Transverse colon (tissue), 4 donors: ENCODE measurements around the gene PTPRF. TPM values are rescaled to one million over a fixed set of nuclear protein-coding genes. Genes with fewer than 3 reads are reported as not detected.

Experiments
- DNase-seq: peaks from one replicate; pipeline ENCODE4 v3.0.0-alpha.2; 2019
- H3K27ac ChIP-seq, 4 donors: fragments of 200-600 bp; sonication (generic); 2 replicates each; pipeline ENCODE4 v1.5.1; 2016 to 2018; ENCODE audit warnings: inconsistent platforms in 4 of 4
- H3K27me3 ChIP-seq: fragments of 200-600 bp; sonication (generic); 2 replicates; pipeline ENCODE4 v1.5.1; 2017; ENCODE audit warnings: inconsistent platforms
- H3K36me3 ChIP-seq, 4 donors: fragments of 200-600 bp; sonication (generic); 2 replicates each; pipeline ENCODE4 v1.5.1; 2017 to 2019; ENCODE audit warnings: inconsistent platforms in 4 of 4
- H3K4me1 ChIP-seq, 4 donors: fragments of 200-600 bp; sonication (generic); 2 replicates each; pipeline ENCODE4 v1.5.1; 2017 to 2020; ENCODE audit warnings: inconsistent platforms in 4 of 4
- H3K4me3 ChIP-seq, 4 donors: fragments of 200-600 bp; sonication (generic); 1 replicate in 1 of 4; 2 replicates in 3 of 4; pipeline versions ENCODE4 v1.5.1 to v1.6.1; 2017 to 2019; ENCODE audit warnings: inconsistent platforms in 4 of 4
- H3K9me3 ChIP-seq, 2 donors: fragments of 200-600 bp; sonication (generic); 2 replicates each; pipeline ENCODE4 v1.5.1; 2017 to 2019; ENCODE audit warnings: inconsistent platforms in 2 of 2
- EP300 ChIP-seq: sonication (generic); formaldehyde crosslinking; IDR thresholded peaks from one replicate; pipeline ENCODE4 v1.6.1; 2017; ENCODE audit warnings: antibody characterized with exemption, low read depth
- POLR2A ChIP-seq: fragments of 450-650 bp; IDR thresholded peaks from one replicate; pipeline ENCODE4 v1.6.1; 2016; ENCODE audit warnings: antibody characterized with exemption, mild to moderate bottlenecking, moderate library complexity
- POLR2AphosphoS5 ChIP-seq, 3 donors: sonication (generic); formaldehyde crosslinking; IDR thresholded peaks; one replicate each; pipeline ENCODE4 v1.6.1; 2016; ENCODE audit warnings: antibody characterized with exemption in 3 of 3
- WGBS, 2 donors: methylation state at CpG; one replicate each; pipeline ENCODE4 v1.1.5; 2018; ENCODE audit warnings: low coverage in 1 of 2; 5-methylcytosine and 5-hydroxymethylcytosine counted together
- in situ Hi-C, 4 donors: fragments of 200-750 bp; cut with MboI; loops; one replicate each; pipeline versions ENCODE4 v1.15.0 to v1.15.1; 2017; ENCODE audit warnings: low sequenced_read_pairs in 3 of 4, low pct_ligation_motif_present in 1 of 4, low pct_unique_long_range_greater_than_20kb in 1 of 4
- intact Hi-C: fragments of 100-400 bp; cut with DNase I; formaldehyde crosslinking; loops from one replicate; pipeline ENCODE4 v1.15.1; 2023; ENCODE audit warnings: low total_unique reads
- total RNA-seq, 4 donors: library from RNA; depleted of rRNA; stranded (reverse); fragments of >200 nt; gene quantifications; one replicate each; pipeline ENCODE4 v1.1.0, GENCODE V29; 2016
- TF ChIP-seq, protein P1 (sequence below), 5 experiments: fragments of 200-600 bp in 3 of 5; fragments of 450-650 bp in 2 of 5; sonication (generic) in 3 of 5; IDR thresholded peaks; 1 replicate in 2 of 5; 2 replicates in 3 of 5; pipeline ENCODE4 v1.5.1; 2016 to 2017; ENCODE audit warnings: antibody characterized with exemption in 5 of 5, inconsistent platforms in 3 of 5, mild to moderate bottlenecking in 2 of 5, moderate library complexity in 1 of 5

The PTPRF gene
- total RNA-seq, 4 donors from 2014 or later, result 278 to 549 (median 404) TPM

DNA sequence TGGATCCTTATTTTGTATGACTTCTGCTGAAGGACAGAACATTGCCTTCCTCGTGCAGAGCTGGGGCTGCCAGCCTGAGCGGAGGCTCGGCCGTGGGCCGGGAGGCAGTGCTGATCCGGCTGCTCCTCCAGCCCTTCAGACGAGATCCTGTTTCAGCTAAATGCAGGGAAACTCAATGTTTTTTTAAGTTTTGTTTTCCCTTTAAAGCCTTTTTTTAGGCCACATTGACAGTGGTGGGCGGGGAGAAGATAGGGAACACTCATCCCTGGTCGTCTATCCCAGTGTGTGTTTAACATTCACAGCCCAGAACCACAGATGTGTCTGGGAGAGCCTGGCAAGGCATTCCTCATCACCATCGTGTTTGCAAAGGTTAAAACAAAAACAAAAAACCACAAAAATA lies 91.8 kb downstream of the PTPRF start:
- no peaks in the 10 kb centered on the region for H3K4me1 ChIP-seq
- H3K4me3 ChIP-seq, result no peak overlapping the region
- H3K27ac ChIP-seq, result no peak overlapping the region
- intact Hi-C loops, result no loop called here
- 68 to 69% methylated on average over 10 of the region's 10 CpGs for WGBS, 2 donors
- peaks cover 0 to 29% (median 6%) of the 10 kb centered on the region in 4 donors for H3K36me3 ChIP-seq
- DNase-seq, result no peak
- in situ Hi-C loops, result no loop called here
- no peak for TF ChIP-seq EP300
- no peak for TF ChIP-seq POLR2AphosphoS5 (IDR thresholded peaks at IDR 0.05)
- TF ChIP-seq, protein P1, sequence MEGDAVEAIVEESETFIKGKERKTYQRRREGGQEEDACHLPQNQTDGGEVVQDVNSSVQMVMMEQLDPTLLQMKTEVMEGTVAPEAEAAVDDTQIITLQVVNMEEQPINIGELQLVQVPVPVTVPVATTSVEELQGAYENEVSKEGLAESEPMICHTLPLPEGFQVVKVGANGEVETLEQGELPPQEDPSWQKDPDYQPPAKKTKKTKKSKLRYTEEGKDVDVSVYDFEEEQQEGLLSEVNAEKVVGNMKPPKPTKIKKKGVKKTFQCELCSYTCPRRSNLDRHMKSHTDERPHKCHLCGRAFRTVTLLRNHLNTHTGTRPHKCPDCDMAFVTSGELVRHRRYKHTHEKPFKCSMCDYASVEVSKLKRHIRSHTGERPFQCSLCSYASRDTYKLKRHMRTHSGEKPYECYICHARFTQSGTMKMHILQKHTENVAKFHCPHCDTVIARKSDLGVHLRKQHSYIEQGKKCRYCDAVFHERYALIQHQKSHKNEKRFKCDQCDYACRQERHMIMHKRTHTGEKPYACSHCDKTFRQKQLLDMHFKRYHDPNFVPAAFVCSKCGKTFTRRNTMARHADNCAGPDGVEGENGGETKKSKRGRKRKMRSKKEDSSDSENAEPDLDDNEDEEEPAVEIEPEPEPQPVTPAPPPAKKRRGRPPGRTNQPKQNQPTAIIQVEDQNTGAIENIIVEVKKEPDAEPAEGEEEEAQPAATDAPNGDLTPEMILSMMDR (IDR thresholded peaks at IDR 0.05), result no peak
- TF ChIP-seq POLR2A, result no peak
- H3K9me3 ChIP-seq, result no peaks in the 10 kb centered on the region
- no peaks in the 10 kb centered on the region for H3K27me3 ChIP-seq

DNA sequence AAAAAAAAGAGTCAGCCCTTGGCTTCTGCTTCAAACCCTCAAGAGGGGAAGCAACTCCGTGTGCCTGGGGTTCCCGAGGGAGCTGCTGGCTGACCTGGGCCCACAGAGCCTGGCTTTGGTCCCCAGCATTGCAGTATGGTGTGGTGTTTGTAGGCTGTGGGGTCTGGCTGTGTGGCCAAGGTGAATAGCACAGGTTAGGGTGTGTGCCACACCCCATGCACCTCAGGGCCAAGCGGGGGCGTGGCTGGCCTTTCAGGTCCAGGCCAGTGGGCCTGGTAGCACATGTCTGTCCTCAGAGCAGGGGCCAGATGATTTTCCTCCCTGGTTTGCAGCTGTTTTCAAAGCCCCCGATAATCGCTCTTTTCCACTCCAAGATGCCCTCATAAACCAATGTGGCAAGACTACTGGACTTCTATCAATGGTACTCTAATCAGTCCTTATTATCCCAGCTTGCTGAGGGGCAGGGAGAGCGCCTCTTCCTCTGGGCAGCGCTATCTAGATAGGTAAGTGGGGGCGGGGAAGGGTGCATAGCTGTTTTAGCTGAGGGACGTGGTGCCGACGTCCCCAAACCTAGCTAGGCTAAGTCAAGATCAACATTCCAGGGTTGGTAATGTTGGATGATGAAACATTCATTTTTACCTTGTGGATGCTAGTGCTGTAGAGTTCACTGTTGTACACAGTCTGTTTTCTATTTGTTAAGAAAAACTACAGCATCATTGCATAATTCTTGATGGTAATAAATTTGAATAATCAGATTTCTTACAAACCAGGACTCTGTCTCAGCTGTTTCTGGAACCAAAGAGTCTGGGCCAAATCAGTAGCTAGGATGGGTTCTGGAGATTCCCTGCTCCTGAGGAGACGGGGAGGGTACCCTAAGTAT lies 92.5 kb downstream of the PTPRF start:
- in situ Hi-C loops (no loop called here), intact Hi-C loops (no loop called here)
- WGBS, 2 donors, result 85 to 89% methylated on average over 7 to 13 of the region's 13 CpGs
- no peaks in the 10 kb centered on the region for H3K9me3 ChIP-seq
- no peaks in the 10 kb centered on the region for H3K27me3 ChIP-seq
- no peak for DNase-seq
- H3K27ac ChIP-seq, result no peak overlapping the region
- no peak overlapping the region for H3K4me3 ChIP-seq
- H3K36me3 ChIP-seq, result peaks cover 0 to 24% (median 6%) of the 10 kb centered on the region in 4 donors
- TF ChIP-seq POLR2AphosphoS5 (IDR thresholded peaks at IDR 0.05), result no peak
- TF ChIP-seq POLR2A, result no peak
- TF ChIP-seq EP300, result no peak
- H3K4me1 ChIP-seq, result no peaks in the 10 kb centered on the region

DNA sequence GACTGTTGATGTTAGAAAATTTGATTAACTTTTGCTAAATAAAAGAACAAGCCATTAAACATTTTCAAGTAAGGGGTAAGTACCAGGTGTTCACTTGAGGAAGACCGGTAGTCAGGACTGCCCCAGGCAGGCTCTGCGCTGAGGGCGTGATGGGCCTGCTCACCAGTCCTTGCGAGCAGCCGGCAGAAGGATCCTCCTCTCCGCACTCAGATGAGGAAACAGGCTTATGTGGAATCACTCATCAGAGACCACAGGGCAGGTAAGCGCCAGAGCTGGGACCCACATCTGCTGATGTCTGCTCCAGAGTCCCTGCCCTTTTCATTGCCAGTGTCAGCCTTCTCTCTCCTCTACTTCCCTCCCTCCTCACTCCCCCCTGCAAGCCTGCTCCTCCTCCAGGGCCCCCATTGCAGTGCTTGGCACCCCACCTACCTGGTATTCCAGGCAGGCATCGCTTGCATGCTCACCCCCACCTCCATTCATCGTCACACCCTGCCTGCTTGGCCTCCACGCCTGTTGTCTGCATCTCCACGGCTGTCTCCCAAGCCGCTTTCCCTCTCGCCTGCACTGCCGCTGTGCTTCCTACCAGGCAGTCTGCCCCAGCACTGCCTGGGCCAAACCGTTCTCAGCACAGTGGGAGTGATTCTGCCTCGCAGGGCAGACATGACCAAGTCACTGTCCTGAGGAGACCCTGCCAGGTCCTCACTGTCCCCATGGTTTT lies 94.5 kb downstream of the PTPRF start:
- intact Hi-C loops, result no loop called here
- no peaks in the 10 kb centered on the region for H3K9me3 ChIP-seq
- H3K4me1 ChIP-seq, result no peaks in the 10 kb centered on the region
- H3K4me3 ChIP-seq, result no peak overlapping the region
- H3K36me3 ChIP-seq, result peaks cover 0 to 17% (median under 1%) of the 10 kb centered on the region in 4 donors
- no peak for DNase-seq
- no peaks in the 10 kb centered on the region for H3K27me3 ChIP-seq
- H3K27ac ChIP-seq, result no peak overlapping the region
- TF ChIP-seq, protein P1 (IDR thresholded peaks at IDR 0.05), result no peak
- no peak for TF ChIP-seq EP300
- in situ Hi-C loops, result loop anchor here in 1 of 4 donors (25.0 kb wide), 1 partner anchor 188 kb away; no protein-coding TSS in a partner anchor
- 93 to 98% methylated on average over 8 to 16 of the region's 16 CpGs for WGBS, 2 donors

DNA sequence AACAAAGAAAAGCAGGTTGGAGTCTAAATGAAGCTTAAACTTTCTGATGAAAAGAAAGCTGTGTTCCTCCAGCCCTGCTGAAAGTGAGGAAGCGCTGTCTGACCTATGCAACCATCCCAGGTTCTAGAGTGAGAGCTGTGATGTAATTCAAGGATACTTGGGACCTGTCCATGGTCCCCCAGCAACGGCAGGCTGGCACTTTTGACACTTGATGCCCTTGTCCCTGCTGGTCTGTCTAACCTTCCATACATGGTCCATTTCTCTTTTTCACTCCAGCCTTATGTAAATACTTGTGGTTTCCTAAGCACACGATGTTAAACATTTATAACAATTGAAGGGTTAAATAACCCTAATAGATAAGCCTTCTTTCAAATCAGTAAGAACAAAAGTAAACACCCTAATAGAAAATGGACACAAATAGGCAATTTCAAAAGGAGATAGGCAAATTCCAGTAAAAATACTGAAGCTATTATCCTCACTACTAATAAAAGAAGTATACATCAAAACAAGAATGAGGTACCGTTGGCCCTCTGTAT lies 101.5 kb downstream of the PTPRF start:
- H3K9me3 ChIP-seq, result no peaks in the 10 kb centered on the region
- TF ChIP-seq POLR2A, result no peak
- TF ChIP-seq EP300, result no peak
- TF ChIP-seq, protein P1 (IDR thresholded peaks at IDR 0.05), result no peak
- no peak for TF ChIP-seq POLR2AphosphoS5 (IDR thresholded peaks at IDR 0.05)

More for the DNA sequence above, 101.5 kb downstream of the PTPRF start:
- no peaks in the 10 kb centered on the region for H3K36me3 ChIP-seq
- WGBS, 2 donors, result 58 to 60% methylated on average over 2 to 4 of the region's 4 CpGs
- H3K27me3 ChIP-seq, result no peaks in the 10 kb centered on the region
- in situ Hi-C loops, result loop anchor here in 1 of 4 donors (25.0 kb wide), 1 partner anchor 195 kb away; no protein-coding TSS in a partner anchor
- DNase-seq, result no peak
- no peak overlapping the region for H3K27ac ChIP-seq
- intact Hi-C loops, result no loop called here
- H3K4me3 ChIP-seq, result no peak overlapping the region
- H3K4me1 ChIP-seq, result no peaks in the 10 kb centered on the region
